ENCODE data around the gene MMP1.

DNA sequence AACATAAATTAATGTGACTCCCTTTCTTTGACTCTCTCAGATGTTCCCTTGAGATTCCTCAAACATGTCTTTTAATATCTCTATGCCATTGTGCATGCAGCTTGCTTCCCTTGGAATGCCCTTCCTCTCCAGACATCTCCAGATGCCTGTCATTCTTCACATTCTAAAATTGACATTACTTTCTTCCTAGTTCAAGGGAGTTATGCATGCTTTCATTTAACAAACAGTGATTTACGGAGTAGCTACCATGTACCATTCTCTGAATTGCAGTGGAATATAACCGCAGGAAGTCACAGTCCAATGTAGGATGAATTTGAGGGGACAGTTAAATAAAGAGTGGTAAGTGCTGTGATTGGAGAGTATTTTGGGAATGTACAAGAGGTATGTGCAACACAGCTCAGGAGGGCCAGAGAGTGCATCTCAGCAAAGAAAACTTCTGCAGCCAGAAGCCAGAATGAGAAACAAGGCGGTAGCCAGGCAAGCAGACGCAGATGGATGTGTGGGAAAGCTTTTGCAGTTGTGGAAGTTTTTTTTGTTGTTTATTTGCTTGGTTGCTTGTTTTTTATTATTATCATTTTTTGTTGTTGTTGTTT lies 36.2 kb downstream of the MMP1 start:
- no peak for TF ChIP-seq POLR2AphosphoS5 (IDR thresholded peaks at IDR 0.05)
- TF ChIP-seq POLR2A (IDR thresholded peaks at IDR 0.05): no peak
- TF ChIP-seq, protein P1, sequence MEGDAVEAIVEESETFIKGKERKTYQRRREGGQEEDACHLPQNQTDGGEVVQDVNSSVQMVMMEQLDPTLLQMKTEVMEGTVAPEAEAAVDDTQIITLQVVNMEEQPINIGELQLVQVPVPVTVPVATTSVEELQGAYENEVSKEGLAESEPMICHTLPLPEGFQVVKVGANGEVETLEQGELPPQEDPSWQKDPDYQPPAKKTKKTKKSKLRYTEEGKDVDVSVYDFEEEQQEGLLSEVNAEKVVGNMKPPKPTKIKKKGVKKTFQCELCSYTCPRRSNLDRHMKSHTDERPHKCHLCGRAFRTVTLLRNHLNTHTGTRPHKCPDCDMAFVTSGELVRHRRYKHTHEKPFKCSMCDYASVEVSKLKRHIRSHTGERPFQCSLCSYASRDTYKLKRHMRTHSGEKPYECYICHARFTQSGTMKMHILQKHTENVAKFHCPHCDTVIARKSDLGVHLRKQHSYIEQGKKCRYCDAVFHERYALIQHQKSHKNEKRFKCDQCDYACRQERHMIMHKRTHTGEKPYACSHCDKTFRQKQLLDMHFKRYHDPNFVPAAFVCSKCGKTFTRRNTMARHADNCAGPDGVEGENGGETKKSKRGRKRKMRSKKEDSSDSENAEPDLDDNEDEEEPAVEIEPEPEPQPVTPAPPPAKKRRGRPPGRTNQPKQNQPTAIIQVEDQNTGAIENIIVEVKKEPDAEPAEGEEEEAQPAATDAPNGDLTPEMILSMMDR (IDR thresholded peaks at IDR 0.05): no peak

Measured in breast epithelium (tissue), 3 donors.